HG03045 (cell line): ENCODE measurements around the gene TPBGL.

Experiments used
- ATAC-seq: cut with Tn5 transposase; IDR thresholded peaks from one replicate; pipeline ENCODE4 v1.9.1; 2021; ENCODE audit warnings: mild to moderate bottlenecking, moderate library complexity; ENCODE audit not compliant: unreplicated experiment

Gene TPBGL, protein sequence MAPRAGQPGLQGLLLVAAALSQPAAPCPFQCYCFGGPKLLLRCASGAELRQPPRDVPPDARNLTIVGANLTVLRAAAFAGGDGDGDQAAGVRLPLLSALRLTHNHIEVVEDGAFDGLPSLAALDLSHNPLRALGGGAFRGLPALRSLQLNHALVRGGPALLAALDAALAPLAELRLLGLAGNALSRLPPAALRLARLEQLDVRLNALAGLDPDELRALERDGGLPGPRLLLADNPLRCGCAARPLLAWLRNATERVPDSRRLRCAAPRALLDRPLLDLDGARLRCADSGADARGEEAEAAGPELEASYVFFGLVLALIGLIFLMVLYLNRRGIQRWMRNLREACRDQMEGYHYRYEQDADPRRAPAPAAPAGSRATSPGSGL

DNA sequence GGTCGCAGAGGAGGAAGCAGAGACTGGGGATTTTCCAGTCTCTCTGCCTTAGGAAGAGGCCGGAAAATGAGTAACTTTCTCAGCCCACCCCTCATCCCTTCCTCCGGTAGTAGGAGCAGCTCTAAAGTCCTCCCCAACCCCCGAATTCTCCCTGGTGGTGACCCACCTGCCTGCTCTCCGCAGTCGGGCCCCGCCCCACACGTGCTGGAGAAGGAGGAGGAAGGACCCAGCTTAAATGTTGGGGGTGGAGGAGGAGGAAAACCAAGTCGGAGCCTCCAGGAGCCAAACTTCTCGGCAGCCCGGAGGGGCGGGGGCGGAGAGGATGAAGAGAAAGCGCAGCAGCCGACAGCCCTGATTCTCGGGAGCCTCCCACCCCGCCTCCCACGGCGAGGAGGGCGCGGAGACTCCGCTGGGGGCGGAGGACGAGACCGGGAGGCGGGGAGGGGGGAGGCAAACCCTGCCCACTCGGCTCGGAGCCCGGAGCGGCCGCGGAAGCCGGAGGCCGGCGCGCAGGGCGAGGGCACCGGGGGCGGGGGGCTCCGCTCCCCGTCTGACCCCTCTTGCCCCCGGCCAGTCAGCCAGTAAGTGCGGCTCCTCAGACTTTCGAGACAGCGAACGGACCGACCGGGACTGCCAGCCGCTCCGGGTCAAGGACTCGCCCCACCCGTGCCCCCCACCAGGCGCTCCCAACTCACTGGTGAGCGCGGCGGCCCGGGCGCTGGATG is at the start of gene TPBGL:
TSS of gene TPBGL (plus strand) at position 464 of the 725 bp plus-strand sequence. CDS start 276 bp downstream, outside the sequence.
- ATAC-seq, result no peak

DNA sequence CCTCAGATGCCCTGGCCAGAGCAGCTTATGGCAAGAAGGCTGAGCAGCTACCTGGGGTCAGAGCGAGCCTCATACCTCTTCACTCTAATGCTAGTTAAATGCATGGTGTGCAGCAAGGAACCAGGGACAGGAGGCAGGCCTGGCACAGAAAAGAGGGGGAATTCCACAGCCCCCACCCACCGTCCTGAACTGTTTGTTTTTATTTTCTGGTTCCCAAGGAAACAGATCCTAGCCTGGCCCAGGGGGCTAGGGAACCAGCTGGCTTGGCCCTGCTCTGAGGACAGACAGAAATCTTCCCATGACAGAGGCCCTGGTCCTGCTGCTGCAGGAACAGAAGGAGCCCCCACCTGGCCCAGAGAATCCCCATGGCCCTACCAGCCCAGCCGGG is 49.2 kb upstream of the TPBGL start:
- no peak for ATAC-seq

DNA sequence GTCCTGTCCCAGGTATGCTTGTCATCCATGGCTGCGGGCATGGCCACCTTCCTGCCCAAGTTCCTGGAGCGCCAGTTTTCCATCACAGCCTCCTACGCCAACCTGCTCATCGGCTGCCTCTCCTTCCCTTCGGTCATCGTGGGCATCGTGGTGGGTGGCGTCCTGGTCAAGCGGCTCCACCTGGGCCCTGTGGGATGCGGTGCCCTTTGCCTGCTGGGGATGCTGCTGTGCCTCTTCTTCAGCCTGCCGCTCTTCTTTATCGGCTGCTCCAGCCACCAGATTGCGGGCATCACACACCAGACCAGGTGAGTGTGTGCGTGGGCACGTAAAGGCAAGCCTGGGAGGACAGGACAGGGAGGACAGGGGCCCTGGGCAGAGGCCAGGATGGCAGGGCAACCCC is 47.3 kb upstream of the TPBGL start:
- ATAC-seq, result no peak

DNA sequence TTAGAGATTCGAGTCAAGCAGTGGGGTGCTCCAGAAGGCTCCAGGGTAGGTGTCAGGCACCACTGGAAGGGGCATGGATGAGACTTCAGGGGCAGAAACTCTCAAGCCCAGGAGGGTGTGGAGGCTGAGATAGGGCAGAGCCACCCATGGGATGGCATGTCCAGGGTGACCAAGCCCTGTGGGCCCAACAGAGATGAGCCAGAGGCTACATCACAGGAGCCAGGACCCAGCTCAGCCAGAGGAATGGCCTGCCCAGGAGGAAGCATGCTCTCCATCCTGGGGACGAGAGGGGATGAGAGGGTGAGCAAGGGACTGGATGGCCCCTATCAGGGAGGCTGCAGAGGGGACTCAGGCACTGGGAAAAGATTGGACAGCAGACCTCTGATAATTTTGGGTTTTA is 46.9 kb upstream of the TPBGL start:
- ATAC-seq, result no peak

DNA sequence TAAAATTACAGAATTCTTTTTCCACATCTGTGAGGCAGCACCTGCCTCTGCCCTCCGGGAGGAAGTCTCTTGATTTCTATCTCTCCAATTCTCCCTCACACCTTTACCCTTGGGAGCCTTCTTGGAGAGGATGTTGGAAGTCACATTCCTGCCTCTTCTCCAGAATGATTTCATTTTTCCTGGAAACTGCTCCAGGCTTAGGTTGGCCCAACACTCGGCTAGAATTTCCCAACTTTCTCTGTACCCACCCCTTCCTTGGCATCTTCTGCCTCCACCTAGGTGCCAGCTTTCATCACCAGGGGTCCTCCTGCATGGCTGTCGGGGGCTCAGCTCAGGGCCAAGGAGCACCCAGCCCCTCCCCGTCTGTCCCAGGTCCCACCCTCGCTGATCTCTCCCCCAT is 46.4 kb upstream of the TPBGL start:
- no peak for ATAC-seq

DNA sequence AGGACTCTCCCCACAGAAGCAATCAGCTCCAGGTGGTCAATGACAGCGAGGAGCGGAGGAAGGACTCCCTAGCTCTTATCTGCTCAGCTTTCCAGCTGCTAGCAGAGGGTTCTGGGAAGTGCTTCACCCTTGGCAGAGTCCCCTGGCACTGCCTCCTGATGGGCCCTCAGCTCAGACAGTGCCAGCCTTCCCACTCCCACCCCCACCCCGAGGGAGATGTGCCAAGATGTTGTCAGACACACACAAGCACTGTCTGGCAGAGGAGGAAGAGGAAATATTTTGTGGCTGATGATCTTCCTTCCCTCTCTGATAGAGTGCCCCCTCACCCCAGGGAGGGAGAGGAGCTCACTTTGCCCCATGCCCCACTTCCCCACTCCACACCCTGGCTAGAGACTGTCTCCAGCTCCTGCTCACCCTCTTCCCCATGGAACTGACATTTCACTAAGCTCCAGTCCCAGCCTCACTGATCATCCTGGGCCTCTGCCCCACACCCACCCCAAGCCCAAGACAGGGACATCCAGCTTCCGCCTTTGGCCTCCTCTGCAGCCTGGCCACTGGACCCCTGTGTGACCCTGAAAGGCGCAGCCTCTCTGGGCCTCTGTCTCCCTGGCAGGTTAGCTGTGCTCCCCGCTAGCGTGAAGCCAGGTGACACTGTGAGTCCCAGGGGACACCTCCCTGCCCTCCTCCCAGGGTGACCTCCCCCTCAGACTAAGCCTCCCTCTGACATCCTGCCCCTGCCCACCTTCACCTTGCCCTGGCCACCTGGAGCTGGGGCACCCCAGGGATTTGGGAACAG is 45.2 kb upstream of the TPBGL start:
- no peak for ATAC-seq

DNA sequence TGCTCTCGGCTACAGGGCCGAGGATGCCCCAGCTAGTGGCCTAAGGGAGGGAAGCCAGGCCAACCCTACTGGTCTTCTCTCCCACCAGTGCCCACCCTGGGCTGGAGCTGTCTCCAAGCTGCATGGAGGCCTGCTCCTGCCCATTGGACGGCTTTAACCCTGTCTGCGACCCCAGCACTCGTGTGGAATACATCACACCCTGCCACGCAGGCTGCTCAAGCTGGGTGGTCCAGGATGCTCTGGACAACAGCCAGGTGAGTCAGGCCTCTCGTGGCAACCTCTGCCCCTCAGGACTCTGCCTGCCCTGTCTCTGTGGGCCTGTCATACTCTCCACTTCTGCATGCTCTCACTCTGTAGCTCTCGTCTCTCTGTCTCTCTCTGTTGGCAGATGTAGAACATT is 44.1 kb upstream of the TPBGL start:
- ATAC-seq, result no peak

DNA sequence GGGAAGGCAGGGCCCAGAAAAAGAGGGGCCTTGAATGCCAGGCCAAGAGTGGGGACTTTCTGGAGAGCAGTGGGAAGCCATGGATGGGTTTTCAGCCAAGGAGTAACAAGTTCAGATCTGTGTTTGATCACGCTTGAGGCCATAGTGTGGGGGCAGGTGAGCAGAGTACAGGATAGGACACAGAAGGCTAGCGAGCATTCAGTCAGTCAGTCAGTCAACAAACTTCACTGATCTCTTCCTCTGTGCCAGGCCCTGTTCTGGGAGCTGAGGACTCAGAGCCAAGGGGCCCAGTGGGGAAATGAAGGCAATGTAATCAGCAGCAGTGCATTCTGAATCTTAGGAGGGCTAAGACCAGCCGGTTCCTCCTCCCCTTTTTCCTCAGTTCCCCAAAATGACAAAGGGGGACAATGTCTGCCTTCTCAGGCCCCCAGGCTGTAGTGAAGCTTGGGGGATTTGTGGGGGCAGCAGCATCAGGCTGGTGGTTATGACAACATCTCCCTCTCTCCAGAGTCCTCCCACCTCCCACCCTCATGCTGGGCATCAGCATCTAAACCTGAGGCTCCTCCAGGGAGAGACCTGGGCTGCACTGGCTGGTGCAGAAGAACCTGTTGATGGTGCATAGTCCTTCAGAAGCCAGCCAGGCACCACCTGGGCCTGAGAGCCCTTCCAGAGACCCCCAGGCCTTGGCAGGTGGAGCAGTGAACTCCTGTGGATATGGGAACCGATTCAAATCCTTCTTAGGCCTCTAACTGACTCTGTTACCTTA is 42.9 kb upstream of the TPBGL start:
- ATAC-seq, result no peak

DNA sequence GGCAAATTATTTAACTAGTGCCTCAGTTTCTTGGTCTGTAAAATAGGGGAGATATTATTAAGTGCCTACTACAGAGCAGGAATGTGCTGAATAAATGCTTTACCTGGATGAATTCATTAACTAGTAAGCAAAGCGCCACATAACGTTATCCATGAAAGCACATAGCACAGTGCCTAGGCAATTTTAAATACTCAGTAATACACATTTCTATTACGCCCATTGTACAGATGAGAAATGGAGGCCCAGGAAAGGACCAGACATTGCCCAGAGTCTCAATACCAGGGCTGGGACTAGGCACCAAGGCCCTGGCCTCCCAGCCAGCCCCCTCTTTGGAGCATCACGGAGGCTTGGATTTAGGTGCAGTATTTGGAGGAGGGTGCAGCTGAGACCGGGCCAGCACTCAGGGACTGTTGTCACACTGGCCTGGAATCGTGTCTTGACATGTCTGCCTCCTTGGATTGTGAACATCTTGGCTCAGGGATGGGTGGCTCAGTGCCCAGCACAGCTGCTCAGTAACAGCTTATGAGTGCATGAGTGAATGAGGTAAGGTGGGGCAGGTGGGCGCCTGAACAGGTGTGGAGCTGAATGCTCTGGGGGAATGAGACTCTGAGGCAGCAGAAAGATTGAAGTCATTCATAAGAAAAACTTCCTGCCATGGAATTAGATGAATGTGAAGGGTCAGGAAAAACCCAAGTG is 42.1 kb upstream of the TPBGL start:
- ATAC-seq, result no peak

DNA sequence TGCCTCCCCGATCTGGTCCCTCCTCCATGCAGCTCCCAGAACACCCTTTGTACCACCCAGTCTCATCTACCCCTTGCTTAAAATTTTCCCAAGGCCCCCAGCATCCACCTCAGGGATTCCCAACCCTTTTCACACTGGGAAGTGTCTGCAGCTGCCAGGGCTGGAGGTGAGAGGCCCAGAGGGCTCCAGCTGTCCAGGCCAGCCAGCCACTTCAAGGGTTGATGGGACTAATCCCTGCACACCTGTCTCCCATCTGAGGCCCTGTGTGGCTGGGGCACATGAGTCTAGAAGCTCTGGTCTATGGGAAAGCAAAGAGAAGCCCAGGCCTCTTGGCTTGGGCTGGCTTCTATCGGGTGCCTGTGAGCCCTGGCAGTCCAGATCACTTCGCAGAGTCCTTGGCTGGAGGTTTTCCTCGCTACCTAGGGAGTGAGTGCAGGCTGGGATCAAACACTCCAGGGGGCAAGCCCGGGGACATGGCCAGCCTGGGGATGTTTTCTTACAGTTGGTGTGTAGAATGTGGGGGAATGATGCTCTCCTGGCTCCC is 41.1 kb upstream of the TPBGL start:
- ATAC-seq, result no peak

DNA sequence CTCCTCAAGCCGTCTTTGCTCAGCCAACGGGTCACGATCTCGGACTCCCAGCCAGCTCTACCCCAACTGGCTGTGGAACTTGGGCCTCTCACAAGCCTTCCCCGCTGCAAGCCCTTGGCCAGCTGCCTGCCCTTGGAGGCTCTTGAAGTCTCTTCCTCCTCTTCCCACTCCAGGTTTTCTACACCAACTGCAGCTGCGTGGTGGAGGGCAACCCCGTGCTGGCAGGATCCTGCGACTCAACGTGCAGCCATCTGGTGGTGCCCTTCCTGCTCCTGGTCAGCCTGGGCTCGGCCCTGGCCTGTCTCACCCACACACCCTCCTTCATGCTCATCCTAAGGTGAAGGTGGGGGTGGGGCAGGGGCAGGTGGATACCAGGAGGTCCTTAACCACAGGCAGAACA is 40.5 kb upstream of the TPBGL start:
- no peak for ATAC-seq

DNA sequence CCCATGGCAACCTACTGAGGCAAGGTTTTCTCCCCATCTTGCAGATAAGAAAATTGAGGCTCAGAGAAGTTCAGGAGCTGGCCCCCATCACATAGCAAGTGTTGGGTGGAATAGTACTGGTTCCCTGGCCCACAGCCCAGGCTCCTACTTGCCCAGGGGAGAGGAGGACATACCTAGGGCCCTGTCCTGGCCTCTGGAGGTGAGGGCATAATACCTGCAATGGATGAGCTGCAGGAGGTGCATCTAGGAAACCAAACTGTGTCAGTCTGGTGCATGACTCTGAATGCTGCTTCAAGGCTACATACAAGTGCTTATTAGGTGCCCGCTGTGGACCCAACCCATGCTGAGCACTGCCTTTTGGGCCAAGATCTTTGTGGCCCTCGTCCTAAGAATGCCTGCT is 40.0 kb upstream of the TPBGL start:
- no peak for ATAC-seq

DNA sequence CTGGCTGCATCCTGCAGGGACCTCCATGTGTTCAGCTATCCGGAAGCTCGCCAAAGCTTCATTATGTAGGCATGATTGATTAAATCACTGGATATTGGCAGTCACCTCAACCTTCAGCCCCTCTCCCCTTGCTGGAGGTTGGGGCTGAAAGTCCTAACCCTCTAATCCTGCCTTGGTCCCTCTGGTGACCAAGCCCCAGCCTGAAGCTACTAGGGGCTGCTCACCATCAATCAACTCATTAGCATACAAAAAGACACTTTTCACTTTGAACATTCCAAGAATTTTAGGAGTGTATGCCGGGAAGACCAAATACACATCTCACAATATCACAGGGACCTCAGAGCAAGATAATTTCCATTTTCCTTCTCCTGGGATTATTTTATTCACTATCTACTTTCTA is 38.8 kb upstream of the TPBGL start:
- no peak for ATAC-seq

DNA sequence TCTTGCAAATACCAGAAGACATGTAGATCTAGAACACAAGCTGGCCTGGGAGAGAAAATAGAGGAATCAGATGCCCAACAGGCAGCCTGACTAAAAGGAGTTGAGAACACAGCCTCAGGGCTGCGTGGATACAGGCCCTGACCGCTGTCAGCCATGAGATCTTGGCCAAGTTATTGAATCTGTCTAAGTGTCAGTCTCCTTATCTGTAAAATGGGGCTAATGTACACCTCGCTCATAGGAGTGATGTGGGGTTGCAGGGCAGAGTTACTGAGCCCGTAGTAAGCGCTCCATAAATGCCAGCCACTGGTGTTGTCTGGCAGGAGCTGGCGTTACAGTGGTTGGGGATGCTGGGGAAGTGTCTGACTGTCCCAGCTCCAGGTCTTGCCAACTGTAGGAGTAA is 38.4 kb upstream of the TPBGL start:
- no peak for ATAC-seq

DNA sequence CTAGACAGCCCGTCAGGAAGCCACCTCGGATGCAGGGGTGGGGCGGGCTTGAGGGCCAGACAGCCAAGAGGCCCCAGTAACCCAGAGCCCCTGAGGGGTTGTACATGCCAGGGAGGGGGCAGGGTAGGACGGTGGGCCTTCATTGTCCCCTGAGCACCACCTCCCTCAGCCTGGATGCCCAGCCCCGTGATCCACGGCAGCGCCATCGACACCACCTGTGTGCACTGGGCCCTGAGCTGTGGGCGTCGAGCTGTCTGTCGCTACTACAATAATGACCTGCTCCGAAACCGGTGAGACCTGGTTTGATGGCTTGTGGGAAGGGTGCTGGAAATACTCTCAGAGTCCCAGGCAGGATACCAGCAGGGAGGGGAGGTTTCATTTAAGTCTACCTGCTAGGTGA is 37.4 kb upstream of the TPBGL start:
- ATAC-seq, result no peak

DNA sequence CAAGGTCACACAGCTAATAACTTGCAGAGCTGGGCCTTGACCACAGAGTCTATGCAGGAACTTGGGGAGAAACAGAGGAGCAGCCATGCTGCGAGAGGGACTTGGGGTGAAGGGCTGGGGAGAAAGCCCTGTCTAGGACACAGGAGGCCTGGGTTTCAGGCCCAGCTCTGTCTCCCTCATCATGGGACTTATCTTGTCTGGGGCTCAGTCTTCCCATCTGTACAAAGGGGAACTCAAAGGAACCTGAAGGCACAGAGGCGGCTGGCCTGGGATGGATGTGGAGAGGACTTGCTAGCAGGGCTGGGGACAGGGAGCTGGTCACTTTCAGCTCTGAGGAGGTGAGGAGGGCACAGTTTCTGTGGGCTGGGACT is 36.9 kb upstream of the TPBGL start:
- no peak for ATAC-seq

DNA sequence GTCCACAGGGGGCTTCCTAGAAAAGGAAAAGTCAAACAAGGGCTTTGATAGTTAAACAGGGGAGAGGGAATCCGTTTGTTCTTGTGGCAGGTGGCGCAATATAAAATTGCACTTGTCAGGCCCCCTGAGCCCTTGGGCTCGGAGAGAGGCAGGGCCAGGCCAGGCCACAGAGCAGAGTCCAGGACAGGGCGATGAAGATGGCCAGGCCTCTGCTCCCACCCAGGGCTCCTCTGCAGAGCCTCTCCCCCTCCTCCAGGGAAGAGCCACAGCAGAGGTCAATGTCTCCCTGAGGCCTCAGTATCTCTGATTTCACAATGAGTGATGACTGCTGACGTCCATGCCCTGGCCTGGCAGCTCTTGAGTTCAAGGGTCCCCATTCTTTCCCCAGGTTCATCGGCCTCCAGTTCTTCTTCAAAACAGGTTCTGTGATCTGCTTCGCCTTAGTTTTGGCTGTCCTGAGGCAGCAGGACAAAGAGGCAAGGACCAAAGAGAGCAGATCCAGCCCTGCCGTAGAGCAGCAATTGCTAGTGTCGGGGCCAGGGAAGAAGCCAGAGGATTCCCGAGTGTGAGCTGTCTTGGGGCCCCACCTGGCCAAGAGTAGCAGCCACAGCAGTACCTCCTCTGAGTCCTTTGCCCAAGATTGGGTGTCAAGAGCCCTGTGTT is 36.4 kb upstream of the TPBGL start:
- no peak for ATAC-seq

DNA sequence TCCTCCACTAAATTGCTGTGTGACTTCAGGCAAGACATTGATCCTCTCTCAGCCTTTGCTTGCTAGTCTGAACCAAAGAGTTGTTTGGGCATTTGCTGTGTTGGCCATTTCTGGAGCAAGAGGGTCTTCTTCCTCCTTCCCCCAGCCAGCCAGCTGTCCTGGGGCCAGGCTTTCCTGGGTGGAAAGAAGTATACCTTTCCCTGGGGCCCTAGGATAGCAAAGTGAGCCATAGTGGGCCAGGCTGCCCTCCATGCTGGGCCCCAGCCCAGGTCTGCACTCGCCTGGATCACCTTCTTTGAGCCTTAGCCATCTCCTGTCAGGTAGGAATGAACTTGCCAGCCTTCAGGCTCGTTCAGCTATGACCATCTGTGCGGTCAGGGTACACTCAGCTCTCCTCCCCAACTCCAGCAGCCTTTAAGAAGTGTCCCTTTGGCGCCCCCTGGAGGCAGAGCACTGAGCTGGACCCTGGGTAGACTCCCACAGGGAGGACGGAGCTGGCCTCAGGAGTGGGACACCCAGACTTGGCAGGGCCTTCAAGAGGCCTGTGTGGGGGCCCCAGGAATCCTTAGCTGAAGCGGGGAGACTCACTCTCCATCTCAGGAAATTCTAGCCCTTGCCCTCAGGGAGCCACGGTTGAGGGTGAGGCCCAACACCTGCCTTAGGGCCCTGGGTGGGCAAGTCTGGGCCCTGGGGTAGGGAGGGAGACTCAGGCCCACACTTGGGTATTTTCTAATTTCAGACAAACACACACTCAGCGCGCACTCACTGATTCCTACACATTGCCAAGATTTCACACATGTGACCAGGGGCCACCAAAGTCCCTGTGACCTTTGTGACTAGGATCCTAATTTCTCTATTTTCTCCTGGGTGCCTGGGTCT is 35.6 kb upstream of the TPBGL start:
- ATAC-seq, result no peak

DNA sequence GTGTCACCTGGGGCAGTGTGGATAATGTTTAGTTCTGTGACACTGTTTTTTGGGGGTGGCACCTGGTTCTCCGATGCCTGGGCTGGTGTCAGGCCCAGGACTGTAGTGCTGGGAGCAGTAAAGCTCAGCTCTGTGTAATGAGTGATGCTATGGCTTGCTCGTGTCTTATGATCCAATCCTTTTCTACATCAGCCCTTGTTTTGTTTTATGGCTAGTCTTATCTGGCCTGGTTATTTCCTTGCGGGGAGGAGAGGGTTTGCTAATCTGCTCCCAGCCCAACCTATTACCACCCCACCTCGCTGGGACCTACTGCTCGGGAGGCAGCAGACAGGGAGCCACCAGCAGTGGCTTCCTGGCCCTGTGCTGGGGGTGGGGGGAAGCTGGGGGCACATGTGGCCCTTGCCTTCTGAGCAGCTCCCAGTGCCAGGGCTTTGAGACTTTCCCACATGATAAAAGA is 35.0 kb upstream of the TPBGL start:
- no peak for ATAC-seq
